Stimulated activated naive CD8-positive, alpha-beta T cell treated with anti-CD3 and anti-CD28 coated beads, Interleukin-15, Interleukin-2, amounts not matched to agents 100 U/mL and 50 U/mL, for 24 hours (primary cell): ENCODE results near the gene HSPA1L.

Experiments
- ATAC-seq: fragments of 150-1000 bp; cut with Tn5 transposase; one replicate; pipeline ENCODE4 v1.10.0; 2021
- DNase-seq: peaks from one replicate; pipeline ENCODE4 v3.0.0; 2021

Gene HSPA1L

DNA sequence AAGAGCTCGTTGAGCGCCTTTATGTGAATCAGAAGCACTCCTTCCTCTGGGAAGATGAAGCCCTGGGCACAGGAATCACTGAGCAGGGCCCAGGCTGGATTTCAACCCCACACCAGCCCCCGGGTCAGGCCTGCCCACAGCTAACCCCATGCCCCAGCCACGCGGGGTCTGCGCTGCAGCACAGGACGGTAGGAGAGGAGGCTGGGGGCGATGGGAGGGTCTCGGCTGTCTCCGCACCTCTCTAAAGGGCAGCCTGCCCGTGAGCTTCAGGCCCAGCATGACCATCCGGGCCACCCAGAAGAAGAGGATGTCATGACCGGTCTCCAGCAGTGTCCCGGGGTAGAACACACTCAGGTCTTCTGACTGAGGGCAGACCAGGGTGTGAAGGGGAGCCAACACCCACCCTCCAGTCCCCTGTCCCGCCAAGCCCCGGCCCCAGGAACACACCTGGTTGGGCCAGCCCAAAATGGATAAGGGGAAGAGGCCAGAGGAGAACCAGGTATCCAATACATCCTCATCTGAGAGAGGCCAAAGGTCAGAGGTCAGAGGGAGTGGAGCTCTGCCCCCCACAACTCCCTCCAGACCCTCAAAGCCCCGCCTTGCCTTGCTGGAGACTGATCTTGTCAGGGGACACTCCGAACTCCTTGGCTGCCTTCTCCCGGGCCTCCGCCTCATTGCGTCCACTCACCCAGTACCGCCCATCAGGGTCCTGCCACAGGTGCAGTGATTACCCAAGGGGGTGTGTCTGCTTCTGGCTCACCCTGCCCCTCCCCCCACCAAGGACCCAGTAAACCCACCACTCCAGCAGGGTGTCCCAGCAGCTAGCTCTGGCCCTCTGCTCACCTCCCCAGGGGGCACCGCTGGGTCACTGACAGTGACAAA, 33.6 kb downstream of the HSPA1L start:
- DNase-seq (no peak), ATAC-seq (no peak)

DNA sequence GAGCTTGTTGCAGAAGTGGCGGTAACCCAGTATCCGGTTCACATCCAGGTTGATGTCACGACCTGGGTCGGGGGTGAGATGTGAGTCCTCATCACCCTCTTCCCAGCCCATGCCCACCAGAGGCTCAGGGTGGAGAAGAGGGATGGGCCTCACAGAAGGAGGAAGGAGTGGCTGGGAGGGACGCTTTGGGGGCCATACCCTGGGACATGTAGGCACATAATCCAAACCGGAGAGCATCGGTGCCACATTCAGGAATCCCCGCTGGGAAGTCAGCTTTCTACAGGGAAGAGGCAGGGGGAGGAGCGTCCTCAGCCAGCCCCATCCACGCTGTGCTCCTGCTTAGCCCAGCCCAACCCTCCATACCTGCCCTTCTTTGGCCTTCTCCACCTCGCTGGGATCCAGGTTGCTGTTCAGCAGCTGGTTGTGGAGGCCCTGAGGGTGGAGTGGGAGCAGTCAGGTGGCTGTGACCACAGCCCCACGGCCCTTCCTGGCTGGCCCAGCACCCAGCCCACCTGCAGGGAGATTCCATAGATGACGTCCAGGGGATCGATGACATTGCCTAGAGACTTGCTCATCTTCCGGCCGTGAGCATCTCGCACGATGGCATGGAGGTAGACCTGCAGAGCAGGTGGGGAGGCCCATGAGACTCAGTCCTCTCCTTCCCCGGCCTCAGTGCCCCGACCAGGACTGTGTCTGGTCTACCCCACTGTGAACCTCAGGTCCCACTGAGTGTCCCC, 34.4 kb downstream of the HSPA1L start:
- ATAC-seq (no peak), DNase-seq (no peak)

DNA sequence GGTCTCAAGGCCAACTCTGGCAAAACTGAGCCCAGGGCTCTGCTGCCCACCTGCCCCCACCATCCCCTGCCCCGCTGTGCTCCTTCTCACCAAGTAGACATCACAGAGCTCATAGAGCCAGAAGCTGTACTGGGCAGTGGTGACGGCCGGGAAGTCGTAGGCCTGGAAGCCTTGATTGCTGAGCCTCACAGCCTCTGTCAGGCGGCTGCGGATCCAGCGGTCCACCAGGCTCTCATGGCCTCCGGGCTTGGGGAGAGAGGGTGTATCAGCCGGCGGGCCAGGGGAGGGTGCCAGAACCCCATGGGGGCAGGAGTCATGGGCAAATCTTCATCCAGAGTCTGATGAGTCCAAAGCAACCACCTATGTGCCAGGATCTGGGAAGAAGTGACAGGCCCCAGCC, 35.2 kb downstream of the HSPA1L start:
- ATAC-seq (no peak), DNase-seq (no peak)

DNA sequence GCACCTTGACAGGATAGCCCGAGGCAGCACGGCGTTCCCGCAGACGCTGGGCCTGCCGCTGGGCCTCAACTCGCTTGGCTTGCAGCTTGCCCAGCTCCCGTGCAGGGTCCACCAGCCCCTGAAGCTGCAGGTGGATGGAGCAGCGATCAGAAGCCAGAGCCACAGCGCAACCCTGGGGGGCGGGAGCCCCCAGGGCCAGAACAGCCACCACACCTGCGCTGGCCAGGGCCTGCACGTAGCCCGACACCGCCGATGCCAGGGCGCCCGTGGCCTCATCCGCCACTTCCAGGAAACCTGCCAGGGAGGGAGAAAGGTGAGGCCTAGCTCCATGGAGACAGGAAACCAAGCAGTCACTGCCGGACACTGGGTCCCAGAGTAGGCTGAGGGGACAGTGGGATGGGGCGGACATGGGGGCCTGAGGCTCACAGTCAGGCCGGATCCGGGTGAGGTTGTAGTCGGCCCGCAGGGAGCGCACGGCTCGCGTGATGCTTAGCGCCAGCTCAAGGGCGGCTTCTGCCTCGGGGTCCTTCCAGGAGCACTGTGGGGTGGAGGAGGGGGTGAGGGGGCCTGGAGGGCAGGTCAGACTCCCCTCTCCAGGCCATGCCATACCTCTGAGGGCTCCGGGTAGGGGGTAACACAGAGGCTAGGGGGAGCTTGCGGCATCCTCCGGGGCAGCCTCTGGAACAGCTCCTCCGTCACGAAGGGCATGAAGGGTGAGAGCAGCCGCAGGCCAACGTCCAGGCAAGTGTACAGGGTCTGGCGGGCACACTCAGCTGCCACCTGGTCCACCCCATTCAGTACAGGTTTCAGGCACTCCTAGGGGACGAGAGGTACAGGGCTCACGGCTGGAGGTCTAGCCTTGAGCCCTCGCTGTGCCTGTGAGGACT, 35.8 kb downstream of the HSPA1L start:
- DNase-seq = no peak
- no peak for ATAC-seq

DNA sequence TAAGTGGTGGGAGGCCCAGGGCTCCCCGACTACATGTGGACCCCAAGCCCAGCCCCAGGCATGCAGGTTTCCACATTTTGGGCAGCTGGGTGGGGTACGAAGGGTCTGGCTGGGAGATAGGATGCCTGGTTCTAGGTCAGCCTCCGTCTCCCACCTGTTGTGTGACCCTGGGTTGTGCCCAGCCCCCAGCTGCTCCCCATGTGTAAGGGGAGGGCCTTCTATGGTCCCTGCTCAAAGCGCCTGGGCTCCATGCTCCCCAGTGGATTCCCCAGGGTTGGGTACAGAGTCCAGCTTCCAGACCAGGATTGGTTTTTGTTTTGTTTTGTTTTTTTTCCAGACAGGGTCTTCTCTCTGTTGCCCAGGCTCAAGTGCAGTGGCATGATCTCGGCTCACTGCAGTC, 36.9 kb downstream of the HSPA1L start:
- ATAC-seq = no peak
- no peak for DNase-seq

DNA sequence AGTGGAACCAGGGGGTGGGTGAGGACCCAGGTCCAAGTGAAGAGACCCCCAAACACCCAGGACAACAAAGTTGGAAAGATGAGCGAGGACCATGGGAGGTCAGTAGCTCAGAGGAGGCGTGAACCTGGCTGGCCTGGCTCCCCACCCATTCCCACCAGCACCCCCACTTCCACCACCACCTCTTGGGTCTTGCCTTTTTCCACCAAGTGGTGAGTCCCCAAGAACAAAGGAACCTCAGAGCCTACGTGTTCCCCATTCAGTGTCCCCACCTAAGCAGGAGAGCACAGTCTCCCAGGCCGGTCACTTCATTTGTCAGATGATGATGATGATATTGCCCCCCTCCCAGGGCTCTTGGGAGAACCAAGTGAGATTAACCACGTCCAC, 37.4 kb downstream of the HSPA1L start:
- no peak for ATAC-seq
- no peak for DNase-seq

DNA sequence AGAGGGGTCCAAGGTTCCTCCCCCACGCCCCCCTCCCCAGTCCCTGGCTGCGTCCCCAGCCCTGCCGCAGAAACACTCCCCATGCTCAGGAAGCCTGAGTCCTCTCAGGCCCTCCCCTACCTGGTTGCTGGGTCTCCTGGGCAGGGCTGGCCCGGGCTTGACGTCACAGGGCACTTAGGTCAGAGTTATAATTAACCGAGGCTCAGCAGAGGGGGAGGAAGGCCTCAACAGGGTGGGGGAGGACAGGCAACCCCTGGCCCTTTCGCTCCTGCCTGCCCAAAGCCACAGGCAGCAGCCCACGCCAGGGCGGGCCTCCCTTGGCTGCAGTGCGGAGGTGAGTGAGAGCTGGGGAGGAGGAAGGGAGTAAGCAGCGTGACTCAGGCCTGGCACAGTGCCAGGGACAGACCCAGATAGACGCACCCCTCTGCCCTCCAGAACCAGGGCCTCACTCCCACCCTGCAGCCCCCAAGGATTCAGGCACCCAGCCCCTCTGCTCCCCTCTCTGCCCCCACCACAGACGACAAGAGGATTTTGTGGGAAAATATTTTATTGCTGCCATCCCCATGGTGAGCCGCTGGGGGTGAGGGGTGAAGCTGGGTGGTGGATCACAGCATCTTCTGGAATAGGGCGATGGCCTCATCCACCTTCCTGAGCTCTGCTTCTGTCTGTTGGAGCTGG, 38.0 kb downstream of the HSPA1L start, which contains the start of gene VWA7:
Gene VWA7 (minus strand): TSS at position 340 of the 678 bp plus-strand sequence. CDS start 549 bp downstream, outside the sequence.
- peak; percentile 93 for ATAC-seq
- peak; percentile 88 for DNase-seq

DNA sequence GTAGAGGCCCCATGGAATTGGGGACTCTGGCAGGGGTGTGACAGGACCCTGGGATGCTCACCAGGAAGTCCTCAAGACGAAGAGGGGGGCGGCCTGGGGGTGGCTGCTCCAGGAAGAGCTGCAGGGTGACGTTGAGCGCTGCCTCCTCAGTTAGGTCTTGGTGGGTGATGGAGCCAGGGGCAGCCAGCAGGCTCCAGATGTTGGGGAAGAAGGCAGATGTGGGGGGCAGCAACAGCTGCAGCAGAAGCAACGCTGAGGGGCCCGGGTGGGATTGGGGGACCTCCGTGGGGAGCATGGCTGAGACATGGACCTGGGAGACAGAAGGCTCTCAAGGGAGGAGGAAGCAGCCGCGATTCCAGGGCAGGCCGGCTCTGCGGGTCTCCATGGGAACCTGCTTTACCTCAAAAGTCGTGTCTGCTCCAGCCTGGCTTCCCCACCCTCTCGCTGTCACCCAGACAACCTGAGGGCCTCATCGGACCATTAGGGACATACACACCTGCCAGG, 38.5 kb downstream of the HSPA1L start:
- no peak for ATAC-seq
- peak; percentile 31 for DNase-seq

DNA sequence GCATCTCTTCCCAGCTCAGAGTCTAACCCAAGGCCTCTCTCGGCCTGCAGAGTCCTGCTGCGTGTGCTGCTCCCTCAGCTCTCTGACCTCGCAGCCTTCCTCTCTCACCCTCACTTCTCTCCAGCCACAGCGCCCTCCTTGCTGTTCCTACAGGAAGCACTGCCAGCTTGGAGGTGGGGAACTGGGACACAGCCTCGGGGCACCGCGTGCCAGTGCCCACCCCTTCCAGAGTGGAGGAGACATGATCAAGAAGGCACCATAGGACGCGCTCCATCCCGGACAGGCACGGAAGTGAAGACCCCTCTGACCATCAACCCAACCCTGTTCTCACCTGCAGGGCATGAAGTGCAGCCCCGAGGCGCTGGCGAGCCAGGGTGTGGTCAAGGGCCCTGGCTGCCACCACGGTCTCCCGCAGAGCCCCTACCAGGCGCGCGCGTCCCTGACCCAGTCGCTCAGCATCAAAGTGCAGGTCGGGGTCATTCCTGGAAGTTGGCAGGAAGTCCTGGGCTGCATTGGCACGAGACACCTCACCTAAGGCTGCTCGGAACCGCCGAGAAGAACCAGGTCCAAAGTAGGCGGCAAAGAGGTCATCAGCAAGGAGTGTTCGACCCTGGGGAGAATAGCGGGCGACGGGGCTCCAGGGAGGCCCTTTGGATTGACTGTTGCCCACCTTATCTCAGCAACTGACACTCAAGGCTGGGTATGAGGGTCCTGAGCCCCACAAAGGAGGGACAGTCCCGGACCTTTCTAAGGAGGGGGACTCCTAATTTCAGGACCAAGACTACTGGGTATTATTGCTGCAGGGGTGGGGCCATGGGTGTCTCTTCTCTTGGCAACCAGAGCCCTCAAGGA, 39.2 kb downstream of the HSPA1L start:
- DNase-seq (no peak), ATAC-seq (no peak)

DNA sequence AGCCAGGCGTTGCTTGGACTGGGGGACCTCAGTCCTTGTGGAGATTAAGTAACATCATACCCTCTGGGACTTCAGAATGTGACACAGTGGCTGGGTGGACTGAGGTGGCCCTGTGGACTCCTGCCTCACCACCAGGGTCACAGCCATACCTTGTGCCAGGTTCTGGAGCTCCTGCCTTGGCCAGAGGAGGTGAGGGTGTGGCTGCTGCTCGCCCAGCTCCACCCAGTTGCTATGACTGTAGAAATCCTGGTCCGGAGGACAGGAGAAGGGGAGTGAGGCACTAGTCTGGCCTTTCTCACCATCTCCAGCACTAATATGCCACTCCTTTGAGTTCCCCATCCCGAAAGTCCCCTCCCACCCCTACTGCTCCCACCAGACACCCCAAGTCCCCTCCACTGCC, 39.9 kb downstream of the HSPA1L start:
- ATAC-seq = no peak
- no peak for DNase-seq

DNA sequence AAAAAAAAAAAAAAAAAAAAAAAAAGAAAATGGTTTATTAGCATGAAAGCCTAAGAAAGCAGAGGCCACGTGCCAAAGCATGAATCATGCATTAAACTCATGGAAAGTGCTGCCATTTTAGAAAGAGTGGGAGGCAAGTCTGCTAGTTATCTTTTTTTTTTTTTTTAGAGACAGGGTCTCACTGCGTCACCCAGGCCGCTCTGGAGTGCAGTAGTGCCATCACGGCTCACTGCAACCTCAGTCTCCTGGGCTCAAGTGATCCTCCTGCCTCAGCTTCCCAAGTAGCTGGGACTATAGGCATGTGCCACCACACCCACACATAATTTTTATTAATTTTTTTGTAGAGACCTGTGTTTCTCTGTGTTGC, 43.1 kb downstream of the HSPA1L start:
- ATAC-seq = no peak

DNA sequence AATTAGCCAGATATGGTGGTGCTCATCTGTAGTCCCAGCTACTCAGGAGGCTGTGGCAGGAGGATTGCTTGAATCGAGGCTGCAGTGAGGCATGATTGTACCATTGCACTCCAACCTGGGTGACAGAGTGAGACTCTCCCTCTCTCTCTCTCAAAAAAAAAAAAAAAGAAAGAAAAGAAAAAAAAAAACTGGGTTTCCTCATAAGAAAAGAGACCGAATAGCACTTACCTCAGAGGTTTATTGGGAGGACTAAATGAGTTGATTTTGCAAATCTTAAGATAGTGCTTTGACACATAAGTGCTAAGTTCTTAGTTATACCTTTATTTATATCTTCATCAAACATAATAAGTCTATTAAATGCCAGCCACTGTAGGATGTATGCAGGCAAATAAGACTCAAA, 44.2 kb downstream of the HSPA1L start:
- DNase-seq (no peak), ATAC-seq (no peak)

More for the DNA sequence above, 43.1 kb downstream of the HSPA1L start:
- no peak for DNase-seq

DNA sequence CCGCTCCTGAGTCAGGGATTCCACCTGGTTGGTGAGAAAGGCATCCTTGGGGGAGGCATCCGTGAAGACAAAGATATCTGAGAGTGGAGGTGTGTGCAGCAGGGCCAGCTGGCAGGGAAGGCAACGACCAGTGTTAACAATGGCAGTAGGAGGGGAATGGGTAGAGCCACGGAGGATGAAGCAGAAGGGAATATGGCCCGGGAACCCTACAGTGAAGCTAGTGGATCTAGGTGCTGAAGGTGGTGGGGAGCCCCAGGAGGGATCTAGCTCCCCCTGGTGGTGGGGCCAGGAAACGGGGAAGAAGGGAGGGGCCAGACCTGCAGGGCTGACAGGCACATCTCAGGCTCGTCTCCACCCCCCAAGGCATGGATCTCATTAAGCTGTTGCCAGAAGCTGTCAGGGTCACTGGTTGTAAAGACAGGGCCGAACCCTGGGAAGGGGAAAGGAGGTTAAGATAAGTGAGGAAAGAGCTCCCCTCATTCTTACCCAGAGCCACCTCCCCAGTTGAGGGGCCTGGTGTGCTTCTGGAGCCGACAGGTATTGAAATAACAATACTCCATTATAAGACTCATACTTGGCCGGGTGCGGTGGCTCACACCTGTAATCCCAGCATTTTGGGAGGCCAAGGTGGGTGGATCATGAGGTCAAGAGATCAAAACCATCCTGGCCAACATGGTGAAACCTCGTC, 45.3 kb downstream of the HSPA1L start:
- ATAC-seq = peak; percentile 74
- peak; percentile 87 for DNase-seq

DNA sequence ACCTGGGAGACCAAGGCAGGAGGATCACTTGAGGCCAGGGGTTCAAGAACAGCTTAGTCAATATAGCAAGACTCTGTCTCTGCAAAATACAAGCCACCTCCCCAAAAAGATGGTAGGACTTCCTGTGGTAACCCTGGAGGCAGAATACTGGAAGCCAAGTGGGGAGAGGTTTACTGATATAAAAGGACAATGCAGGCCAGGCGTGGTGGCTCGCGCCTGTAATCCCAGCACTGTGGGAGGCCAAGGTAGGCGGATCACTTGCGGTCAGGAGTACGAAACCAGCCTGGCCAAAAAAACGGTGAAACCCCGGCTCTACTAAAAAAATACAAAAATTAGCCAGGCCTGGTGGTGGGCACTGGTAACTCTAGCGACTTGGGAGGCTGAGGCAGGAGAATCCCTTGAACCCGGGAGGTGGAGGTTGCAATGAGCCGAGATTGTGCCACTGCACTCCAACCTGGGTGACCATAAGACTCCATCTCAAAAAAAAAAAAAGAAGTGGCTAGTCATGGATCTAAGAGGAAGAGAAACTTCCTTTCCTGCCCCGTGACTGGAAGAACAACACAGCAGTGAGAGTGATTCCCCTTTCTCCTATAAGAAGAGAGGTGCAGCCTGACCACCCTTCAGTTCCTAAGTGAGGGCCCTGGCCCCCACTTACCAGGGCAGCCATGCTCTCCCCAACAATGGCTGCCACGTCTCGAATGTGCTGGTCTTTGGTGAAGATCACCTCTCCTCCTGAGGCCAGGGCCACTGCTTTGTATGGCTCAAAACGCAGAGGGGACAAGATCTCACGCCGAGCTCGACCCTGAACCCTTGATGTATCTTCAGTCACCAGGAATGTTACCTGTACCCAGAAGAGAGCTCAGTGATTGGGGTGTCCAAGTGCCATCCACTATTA, 46.5 kb downstream of the HSPA1L start:
- DNase-seq (no peak), ATAC-seq (no peak)

DNA sequence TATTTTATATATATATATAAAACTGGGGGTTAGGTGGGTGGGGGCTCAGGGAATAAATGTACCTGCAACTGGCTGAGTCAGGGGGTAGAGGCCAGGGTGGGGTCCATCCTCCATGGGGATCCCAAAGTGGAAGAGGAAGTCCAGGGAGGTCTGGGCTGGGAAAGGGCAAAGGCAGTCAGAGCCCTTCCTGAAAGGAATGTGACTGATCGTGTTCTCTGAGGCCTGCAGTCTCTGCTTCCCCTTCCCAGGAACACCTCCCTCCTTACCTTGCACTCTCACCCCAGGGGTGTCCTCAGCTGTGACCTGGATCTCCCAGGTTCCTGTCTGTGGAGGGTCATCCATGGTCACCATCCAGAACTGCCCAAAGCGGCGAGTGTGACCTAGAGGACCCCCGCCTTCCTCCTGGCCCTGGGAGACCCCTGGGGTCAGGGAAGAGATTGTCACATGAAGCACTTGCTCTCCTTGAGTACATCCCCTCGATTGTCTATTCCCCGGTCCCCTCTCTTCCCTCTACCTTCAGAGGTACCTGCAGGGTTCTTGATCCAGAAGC, 47.9 kb downstream of the HSPA1L start:
- DNase-seq (no peak), ATAC-seq (no peak)

DNA sequence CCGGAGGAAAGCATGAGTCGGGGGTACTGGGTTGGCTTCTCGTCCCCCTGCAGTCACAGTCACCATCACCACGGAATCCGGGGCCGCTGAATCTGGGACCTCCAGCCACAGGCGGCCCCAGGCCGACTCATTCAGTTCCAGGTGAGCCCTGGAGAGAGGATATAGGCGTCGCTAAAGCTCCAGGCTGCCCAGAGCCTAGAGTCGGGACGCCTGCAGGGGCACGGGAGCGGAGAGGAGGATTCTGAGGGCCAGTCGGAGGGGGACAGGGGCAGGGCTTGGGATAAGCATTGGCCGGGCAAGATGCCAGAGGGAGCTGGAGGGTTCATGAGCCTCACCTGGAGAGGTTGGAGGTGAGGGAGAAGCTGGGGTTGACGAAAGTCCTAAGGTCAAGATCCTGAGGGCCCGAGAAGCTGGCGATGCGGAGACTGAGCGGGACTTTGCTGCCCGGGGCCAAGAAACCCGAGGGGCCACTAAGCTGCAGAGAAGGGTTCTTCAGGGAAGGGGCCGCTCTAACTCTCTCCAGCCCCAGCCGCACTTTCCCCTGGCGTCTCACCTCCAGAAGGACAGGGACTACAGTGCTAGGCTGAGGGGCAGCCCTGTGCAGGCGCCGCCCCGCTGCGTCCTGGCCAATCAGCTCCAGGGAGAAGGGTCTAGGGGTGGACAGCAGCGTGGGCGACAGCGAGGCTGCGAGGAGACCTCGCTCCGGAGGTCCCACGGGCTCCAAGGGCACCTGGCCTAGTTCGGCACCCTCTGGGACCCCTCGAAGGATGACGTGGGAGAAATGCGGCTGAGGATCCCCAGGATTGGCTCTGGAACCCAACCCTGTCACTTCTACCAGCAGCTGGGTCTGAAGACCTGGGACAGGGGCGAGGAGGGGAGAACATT, 48.9 kb downstream of the HSPA1L start:
- no peak for DNase-seq
- peak; percentile 1 for ATAC-seq

DNA sequence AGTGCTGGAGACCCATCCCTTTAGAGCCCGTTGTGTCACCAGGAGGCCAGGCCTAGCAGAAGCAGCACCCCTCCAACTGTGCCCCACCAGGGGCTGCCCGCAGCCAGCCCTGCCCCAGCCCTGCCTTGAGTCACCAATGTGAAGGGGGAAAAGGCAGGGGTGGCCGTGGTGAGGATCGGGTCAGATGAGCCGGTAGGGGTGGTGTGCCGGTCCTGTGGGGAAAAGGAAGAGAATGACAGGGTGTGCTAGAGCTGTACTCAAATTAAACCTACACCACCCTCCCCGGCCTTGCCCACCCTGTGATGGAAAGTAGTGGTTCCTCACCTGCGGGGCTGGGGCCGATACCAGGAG, 49.5 kb downstream of the HSPA1L start:
- peak; percentile 32 for ATAC-seq
- DNase-seq = no peak

DNA sequence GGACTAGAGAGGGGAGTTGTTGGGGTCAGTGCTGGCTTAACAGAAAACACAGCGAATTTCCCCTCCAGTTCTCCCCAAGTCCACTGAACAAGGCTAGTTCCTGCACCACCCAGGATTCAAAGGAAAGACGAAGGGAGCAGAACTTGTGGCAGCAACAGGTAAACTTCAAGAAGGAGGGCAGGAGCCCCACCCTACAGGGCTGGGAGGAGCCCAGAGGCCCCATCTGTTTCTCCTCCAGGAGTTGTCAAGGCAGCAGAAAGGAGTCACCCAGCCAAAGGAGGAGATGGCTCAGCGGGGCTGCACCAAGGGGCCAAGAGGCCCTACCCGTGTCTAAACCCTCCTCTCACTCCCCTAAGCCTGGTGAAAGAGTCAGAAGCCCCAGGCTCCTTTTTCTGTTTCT, 50.9 kb downstream of the HSPA1L start:
- no peak for ATAC-seq
- DNase-seq = no peak
